Fibroblast of lung (primary cell): Measurements from ENCODE around the gene TMEM187.

ENCODE experiments used
- EZH2 ChIP-seq: IDR thresholded peaks from 2 replicates; pipeline ENCODE4 v1.5.1; 2012; ENCODE audit warnings: low read length, control low read depth, mild to moderate bottlenecking; ENCODE audit errors: missing control alignments
- TF ChIP-seq, protein P1 (sequence below), 2 donors: IDR thresholded peaks in 1 of 2; conservative IDR thresholded peaks in 1 of 2; 1 replicate in 1 of 2; 2 replicates in 1 of 2; pipeline ENCODE4 v1.5.1; 2011 to 2012; ENCODE audit warnings: low read length in 2 of 2, control low read depth in 1 of 2, inconsistent platforms in 1 of 2, low read depth in 1 of 2, mild to moderate bottlenecking in 1 of 2

DNA sequence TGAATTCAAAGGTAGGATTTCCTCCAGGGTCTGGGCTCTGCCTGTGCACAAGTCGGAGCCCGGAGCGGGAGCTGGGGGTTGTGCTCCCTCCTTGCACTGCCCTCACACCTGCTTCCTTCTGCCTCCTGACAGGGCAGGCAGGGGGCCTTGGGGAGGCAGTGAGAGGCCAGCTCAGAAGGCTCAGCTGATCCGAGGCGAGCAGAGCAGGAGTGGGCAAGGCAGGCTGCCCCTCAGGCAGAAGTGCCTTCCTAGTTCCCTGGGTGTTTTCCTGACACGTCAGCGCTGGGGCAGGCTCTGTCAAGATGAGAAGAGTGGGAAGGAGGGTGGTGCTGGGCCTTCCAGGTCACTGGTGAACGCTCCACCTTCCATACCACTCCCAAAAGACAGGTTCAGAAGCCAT, 52.7 kb downstream of the TMEM187 start:
- TF ChIP-seq, protein P1, sequence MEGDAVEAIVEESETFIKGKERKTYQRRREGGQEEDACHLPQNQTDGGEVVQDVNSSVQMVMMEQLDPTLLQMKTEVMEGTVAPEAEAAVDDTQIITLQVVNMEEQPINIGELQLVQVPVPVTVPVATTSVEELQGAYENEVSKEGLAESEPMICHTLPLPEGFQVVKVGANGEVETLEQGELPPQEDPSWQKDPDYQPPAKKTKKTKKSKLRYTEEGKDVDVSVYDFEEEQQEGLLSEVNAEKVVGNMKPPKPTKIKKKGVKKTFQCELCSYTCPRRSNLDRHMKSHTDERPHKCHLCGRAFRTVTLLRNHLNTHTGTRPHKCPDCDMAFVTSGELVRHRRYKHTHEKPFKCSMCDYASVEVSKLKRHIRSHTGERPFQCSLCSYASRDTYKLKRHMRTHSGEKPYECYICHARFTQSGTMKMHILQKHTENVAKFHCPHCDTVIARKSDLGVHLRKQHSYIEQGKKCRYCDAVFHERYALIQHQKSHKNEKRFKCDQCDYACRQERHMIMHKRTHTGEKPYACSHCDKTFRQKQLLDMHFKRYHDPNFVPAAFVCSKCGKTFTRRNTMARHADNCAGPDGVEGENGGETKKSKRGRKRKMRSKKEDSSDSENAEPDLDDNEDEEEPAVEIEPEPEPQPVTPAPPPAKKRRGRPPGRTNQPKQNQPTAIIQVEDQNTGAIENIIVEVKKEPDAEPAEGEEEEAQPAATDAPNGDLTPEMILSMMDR (conservative IDR thresholded peaks at IDR 0.05 in 1 of 2, IDR thresholded peaks at IDR 0.05 in 1 of 2; ENCODE audit: low read depth in 1 of 2, low read length in 2 of 2), result no peak
- no peak for TF ChIP-seq EZH2
